NCI-H524 treated with DMSO at 0.1 percent for 48 hours (cell line): ENCODE results near the gene PITX2.

Source experiments
- DNase-seq: peaks from one replicate; lab custom pipeline; 2025; lab: John Stamatoyannopoulos, UW

PITX2 gene

GRCh38 chr4:110623718-110624397 lies 981 bp upstream of the PITX2 start:
- DNase-seq: no peak

GRCh38 chr4:110621839-110622751 lies 782 bp downstream of the PITX2 start:
- DNase-seq: no peak

- DNase-seq: no peak
Observed at GRCh38 chr4:110621328-110621812, 1.5 kb downstream of the PITX2 start.

- DNase-seq: no peak
Observed at GRCh38 chr4:110620691-110621327, 2.1 kb downstream of the PITX2 start.

GRCh38 chr4:110620322-110620690 lies 2.6 kb downstream of the PITX2 start:
- no peak for DNase-seq

GRCh38 chr4:110619463-110620247 lies 3.2 kb downstream of the PITX2 start:
- DNase-seq: no peak

- no peak for DNase-seq
Observed at GRCh38 chr4:110618581-110619462, 4.1 kb downstream of the PITX2 start.

- no peak for DNase-seq
Observed at GRCh38 chr4:110617646-110618580, 5.0 kb downstream of the PITX2 start.

- DNase-seq: no peak
Observed at GRCh38 chr4:110617075-110617640, 5.7 kb downstream of the PITX2 start.

GRCh38 chr4:110616238-110617074 lies 6.4 kb downstream of the PITX2 start:
- no peak for DNase-seq

GRCh38 chr4:110615353-110616237 lies 7.3 kb downstream of the PITX2 start:
- no peak for DNase-seq

- no peak for DNase-seq
Observed at GRCh38 chr4:110614976-110615352, 7.9 kb downstream of the PITX2 start.

GRCh38 chr4:110614173-110614963 lies 8.5 kb downstream of the PITX2 start:
- DNase-seq: no peak

GRCh38 chr4:110613745-110614144 lies 9.1 kb downstream of the PITX2 start:
- no peak for DNase-seq

- no peak for DNase-seq
Observed at GRCh38 chr4:110612631-110613269, 10.1 kb downstream of the PITX2 start.

GRCh38 chr4:110611968-110612447 lies 10.9 kb downstream of the PITX2 start:
- no peak for DNase-seq
